Left renal pelvis (tissue), 4 donors: ENCODE measurements around the gene LIPI. TPM values are rescaled to one million over a fixed set of nuclear protein-coding genes. Genes with fewer than 3 reads are reported as not detected.
"Not testable (repeated sequence)": the region's sequence is repeated elsewhere in the genome, so short reads cannot be mapped to it uniquely, and the experiment has no call there.

ENCODE experiments used
- DNase-seq, 4 donors: peaks; one replicate each; pipeline ENCODE4 v3.0.0-alpha.2; 2013; ENCODE audit warnings: low read depth in 4 of 4, low spot score in 3 of 4
- polyA plus RNA-seq, 4 donors: library from polyadenylated mRNA; unstranded; fragments of 120-200 nt; gene quantifications; one replicate each; pipeline ENCODE4 v1.2.1, GENCODE V29; 2013; ENCODE audit not compliant: insufficient read length in 4 of 4

Gene LIPI
- polyA plus RNA-seq, 4 donors, result 0.26 to 0.75 (median 0.29) TPM

- DNase-seq, result no peak
Observed at GRCh38 chr21:14120091-14120734, 90.5 kb downstream of the LIPI start.

- no peak for DNase-seq
Observed at GRCh38 chr21:14119038-14119437, 91.7 kb downstream of the LIPI start.

DNA sequence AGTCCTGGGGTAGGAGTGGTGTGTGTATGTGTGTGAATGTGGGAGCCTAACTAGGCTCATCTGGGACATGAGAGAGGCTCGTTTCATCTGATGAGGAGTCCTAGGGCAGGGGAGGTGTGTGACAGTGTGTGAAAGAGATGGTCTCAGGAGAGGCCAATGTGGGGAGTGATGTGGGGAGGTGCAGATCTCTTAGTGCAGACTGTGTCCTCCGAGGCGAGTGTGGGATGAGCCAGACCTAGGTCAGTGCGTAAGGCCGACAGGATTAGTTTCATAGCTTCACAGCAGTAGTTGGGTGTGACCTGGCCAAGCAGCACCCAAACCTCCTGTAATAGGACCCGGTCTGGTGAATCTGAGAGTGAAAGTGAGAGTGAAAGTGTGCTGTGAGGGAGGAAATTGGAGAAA is 94.7 kb downstream of the LIPI start:
- no peak for DNase-seq

DNA sequence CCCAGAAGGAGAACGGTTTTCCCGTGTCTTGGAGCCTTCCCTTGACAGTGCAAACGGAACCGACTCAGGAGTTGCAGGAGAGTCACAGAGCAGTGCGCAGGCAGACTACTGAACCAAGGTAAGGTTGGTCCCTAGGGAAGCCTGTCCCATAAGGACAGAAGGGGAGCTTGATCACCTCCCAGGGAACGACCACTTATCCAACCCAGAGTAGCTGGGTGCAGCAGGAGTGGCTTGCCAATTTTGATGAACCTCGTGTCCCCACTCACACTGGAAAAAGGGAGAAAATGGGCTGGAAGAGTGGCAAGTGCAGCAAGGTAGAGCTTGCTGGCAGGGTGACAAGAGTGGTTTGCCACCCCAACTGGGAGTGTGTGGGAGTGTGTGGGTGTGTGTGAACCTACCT is 95.1 kb downstream of the LIPI start:
- no peak for DNase-seq

GRCh38 chr21:14114251-14114650 is 96.5 kb downstream of the LIPI start:
- peak in 1 of 4 donors; percentile 4 for DNase-seq

DNA sequence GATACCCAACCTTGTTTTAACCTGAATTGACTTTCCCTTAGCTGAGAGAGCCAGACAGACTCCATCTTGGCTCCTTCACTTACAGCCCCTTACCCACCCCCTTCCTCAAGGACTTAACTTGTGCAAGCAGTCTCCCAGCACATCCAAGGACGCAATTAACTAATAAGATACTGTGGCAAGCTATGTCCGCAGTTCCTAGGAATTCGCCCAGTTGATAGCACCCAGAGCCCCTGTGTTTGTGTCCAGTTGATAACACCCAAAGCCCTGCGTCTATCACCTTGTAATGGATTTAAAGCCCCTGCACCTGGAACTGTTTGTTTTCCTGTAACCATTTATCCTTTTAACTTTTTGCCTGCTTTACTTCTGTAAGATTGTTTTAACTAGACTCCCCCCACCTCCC is 106.2 kb downstream of the LIPI start:
- not testable (repeated sequence) for DNase-seq

DNA sequence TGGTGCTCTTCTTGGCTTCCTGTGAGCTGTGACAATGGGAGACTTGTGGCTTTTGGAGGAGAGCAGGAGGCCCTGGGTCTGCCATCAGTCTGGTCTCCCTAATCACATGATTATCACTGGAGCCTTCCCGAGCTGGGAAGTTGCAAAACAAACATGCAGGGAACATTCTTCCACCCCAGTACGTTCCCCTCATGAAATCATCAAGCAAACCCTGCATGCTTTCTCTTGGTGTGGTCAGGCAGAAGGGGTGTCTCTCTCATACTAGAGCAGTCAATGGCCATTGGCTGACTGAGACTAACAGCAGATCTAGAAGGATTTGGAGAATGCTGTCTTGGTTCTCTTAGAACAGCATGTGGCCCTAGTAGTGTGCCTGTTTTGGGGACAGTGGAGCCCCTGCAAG is 111.2 kb downstream of the LIPI start:
- DNase-seq, result no peak

DNA sequence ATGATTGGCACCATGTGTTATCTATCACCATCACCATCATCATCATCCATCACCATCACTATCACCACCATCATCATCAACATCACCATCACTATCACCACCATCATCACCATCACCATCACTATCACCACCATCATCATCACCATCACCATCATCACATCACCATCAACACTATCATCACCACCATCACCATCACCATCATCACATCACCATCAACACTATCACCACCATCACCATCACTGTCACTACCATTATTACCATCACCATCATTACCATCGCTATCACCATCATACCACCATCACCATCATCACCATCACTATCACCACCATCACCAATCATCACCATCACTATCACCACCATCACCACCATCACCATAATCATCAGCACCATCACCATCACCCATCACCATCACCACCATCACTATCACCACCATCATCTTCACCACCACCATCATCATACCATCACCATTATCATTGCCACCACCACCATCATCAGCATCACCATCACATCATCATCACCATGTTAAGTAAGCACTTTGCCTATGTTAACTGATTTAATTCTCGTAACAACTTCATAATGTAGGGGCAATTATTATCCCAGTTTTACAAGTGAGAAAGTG is 112.8 kb downstream of the LIPI start:
- DNase-seq, result no peak

- DNase-seq, result no peak
Observed at GRCh38 chr21:14096577-14096976, 114.2 kb downstream of the LIPI start.

- DNase-seq, result no peak
Observed at GRCh38 chr21:14096172-14096571, 114.6 kb downstream of the LIPI start.

DNA sequence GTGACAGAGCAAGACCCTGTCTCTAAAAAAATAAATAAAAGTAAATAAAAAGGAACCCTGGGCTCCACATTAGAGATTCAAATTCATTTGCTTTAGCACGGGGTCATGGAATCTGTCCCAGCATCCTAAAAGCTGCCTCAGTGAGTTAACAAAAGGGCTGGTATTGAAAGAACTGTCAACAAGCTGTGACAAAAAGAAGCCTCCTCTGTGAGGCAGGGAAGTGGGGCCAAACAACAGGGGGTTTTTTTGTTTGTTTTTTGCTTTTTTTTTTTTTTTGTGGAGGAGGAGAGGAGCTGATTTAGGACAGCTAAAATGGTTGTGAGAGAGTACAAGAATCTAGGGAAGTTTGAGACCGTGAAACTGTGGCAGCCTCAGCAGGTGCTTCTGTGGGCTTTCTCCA is 115.7 kb downstream of the LIPI start:
- no peak for DNase-seq

- DNase-seq, result no peak
Observed at GRCh38 chr21:14092834-14093560, 117.8 kb downstream of the LIPI start.

DNA sequence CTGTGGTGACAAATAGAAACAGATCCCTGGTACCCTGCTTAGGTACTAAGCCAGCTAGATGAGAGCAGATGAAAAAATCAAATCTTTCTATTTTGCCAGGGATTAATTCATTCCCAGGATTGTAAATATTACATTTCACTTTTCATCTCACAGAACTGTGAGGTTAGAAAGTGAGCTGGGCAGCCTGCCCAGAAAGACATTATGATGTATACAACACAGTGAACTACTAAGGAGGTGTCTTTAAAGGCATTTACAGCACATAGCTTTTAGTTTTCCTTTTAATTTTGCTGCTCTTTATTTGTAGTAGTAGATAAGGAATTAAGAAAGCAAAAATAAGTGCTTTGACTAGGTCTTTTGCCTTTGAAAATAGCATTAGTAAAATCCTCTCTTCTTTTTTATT is 120.6 kb downstream of the LIPI start:
- not testable (repeated sequence) for DNase-seq

DNA sequence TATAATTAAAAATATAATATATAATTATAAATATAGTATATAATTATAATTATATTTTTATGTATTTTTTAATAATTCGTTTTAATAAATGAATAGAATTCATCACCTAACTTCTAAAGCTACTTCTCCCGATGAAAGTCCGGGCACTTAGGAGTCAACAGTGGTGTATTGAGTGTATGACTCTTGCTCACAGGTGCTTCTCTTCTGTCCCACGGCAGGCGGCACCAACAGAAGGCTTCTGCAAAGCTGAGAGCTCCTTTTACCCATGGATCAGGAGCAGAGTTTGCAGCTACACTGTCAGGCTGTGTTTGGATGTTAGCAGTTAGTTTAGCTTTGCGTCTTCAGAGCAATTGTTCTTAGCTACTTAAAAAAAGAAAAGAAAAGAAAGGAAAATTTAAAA is 122.4 kb downstream of the LIPI start:
- no peak for DNase-seq

DNA sequence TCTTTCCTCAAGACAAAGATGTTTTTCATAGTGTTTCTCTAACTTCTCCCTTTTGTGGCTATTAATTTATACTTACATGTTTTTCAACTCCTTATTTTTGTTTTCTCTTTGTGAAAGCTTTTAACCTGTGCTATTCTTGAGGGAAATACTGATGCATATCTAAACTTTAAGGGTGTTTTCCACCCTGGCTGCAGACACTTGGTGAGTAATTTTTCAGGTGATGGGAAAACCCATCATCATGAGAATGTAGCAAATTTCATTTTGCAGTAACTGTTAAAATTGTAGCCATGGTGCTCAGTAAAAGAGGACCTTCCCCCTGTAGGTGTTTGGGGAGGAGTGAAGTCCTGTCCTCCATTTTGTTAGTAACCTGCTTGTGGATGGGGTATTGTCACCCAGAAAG is 124.2 kb downstream of the LIPI start:
- DNase-seq, result no peak

DNA sequence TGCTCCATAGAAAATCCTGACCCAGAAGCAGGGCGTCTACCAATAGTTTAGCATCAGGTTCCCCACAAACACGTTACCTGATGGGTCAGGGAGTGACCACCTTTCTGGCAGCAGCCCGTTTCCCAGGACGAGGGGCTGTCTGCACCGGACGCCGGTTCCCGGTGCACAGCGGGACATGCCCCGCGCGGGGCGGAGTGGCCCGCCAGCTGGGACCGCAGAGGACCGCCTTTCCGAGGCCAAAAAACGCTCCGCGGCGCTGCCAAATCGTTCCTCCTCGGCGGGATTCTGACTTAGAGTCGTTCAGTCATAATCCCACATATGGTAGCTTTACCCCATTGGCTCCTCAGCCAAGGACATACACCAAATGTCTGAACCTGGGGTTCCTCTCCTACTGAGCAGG is 126.1 kb downstream of the LIPI start:
- no peak for DNase-seq

DNA sequence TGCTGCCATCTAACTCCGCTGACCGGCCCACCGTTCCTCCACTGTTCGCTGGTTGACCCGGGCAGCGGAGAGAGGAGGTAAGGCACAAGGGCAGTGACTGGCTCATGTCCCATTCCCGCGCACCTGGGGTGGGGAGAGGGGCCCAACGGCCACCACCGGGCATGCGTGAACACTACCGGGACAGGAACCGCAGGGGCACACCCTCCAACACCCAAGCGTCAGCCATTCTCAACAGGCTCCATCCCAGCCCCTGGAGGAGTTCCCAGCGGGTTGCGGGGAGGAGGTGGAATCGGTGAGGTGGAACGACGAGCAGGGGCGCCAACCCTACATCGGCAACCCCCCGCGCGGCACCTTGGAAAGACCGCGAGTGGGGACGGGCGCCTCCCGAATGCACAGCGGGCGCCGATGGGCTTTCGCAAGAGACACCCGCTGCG is 126.7 kb downstream of the LIPI start:
- DNase-seq, result no peak

GRCh38 chr21:14080764-14081096 is 130.0 kb downstream of the LIPI start:
- DNase-seq, result no peak

DNA sequence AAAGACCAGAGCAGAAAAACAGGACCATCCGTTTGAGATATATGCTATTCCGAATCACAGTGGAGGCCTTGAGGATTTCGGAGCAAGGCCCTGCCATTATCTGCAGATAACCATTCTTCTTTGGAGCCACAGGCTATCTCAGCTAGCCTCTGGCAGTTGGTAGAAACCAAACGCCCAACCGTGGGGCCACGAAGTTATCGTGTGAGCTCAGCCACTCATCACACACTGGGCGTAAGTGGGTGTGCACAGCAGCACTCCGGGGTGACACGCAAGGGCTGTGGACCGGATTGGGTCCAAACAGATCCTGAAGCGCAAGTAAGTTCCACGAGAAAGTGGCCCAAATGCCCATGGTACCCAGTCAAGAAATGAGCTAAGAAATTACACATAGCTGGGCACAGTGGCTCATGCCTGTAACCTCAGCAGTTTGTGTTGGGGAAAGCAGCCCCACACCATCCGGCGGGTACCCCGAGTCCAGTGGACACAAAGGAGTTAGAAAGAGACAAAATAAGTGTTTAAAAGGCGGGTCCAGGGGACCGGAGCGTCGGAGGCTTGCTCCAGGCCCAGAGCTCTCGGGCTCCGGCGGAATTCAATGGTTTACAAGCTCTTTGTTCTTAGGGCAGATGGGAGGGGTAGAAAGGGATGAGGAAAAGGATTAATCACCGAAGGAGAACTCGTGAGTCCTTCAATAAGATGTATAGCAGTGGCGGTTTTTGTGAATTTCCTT is 130.6 kb downstream of the LIPI start:
- no peak for DNase-seq

GRCh38 chr21:14078746-14079375 is 131.9 kb downstream of the LIPI start:
- DNase-seq, result no peak
